ENCODE measurements around the gene RANBP9.
A peak's percentile ranks its signal among the peaks of the same experiment; 100 is the strongest.

The RANBP9 gene

GRCh38 chr6:13710552-13711323 is 897 bp downstream of the RANBP9 start:
- DNase-seq (ENCODE audit: low spot score): peak; percentile 53

GRCh38 chr6:13709689-13710551 is 1.7 kb downstream of the RANBP9 start:
- no peak for DNase-seq (ENCODE audit: low spot score)

GRCh38 chr6:13708736-13709135 is 2.9 kb downstream of the RANBP9 start:
- DNase-seq (ENCODE audit: low spot score): no peak

GRCh38 chr6:13703496-13703895 is 8.1 kb downstream of the RANBP9 start:
- DNase-seq (ENCODE audit: low spot score): no peak

GRCh38 chr6:13702809-13703302 is 8.8 kb downstream of the RANBP9 start:
- no peak for DNase-seq (ENCODE audit: low spot score)

- DNase-seq (ENCODE audit: low spot score): no peak
Measured at GRCh38 chr6:13700232-13700631, 11.4 kb downstream of the RANBP9 start.

GRCh38 chr6:13698715-13699114 is 12.9 kb downstream of the RANBP9 start:
- DNase-seq (ENCODE audit: low spot score): no peak

- no peak for DNase-seq (ENCODE audit: low spot score)
Measured at GRCh38 chr6:13697857-13698256, 13.8 kb downstream of the RANBP9 start.

- DNase-seq (ENCODE audit: low spot score): peak; percentile 62
Measured at GRCh38 chr6:13696226-13696625, 15.4 kb downstream of the RANBP9 start.

- DNase-seq (ENCODE audit: low spot score): no peak
Measured at GRCh38 chr6:13695252-13695651, 16.4 kb downstream of the RANBP9 start.

- DNase-seq (ENCODE audit: low spot score): no peak
Measured at GRCh38 chr6:13694562-13694961, 17.1 kb downstream of the RANBP9 start.

GRCh38 chr6:13689511-13690256 is 22.0 kb downstream of the RANBP9 start:
- DNase-seq (ENCODE audit: low spot score): no peak

GRCh38 chr6:13688692-13689196 is 22.9 kb downstream of the RANBP9 start:
- DNase-seq (ENCODE audit: low spot score): no peak

- DNase-seq (ENCODE audit: low spot score): no peak
Measured at GRCh38 chr6:13687917-13688351, 23.7 kb downstream of the RANBP9 start.

- DNase-seq (ENCODE audit: low spot score): no peak
Measured at GRCh38 chr6:13684855-13685254, 26.8 kb downstream of the RANBP9 start.

GRCh38 chr6:13683038-13683437 is 28.6 kb downstream of the RANBP9 start:
- DNase-seq (ENCODE audit: low spot score): no peak

GRCh38 chr6:13682346-13682745 is 29.3 kb downstream of the RANBP9 start:
- no peak for DNase-seq (ENCODE audit: low spot score)

- no peak for DNase-seq (ENCODE audit: low spot score)
Measured at GRCh38 chr6:13681305-13682061, 30.2 kb downstream of the RANBP9 start.

GRCh38 chr6:13680448-13680968 is 31.1 kb downstream of the RANBP9 start:
- no peak for DNase-seq (ENCODE audit: low spot score)

GRCh38 chr6:13679996-13680395 is 31.6 kb downstream of the RANBP9 start:
- no peak for DNase-seq (ENCODE audit: low spot score)
